ENCODE results near the gene RTN4R.
"Not testable (repeated sequence)": the region's sequence is repeated elsewhere in the genome, so short reads cannot be mapped to it uniquely, and the experiment has no call there.

The RTN4R gene

DNA sequence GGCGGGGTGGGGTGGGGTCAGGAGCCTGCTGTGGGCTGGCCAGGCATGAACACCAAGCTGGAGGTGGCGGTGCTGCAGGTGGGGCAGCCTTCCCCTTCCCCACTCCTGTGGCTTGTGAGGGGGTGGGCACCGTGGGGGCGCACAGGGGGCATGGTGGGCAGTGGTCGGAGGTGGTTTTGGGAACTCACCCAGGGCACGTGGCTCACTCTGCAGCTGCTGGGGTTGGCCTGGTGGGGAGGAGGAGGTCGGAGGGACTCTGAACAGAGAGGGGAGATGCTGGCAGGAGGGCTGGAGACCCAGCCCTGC is 35.1 kb upstream of the RTN4R start:
- 83% methylated on average over 1 of the region's 7 CpGs for WGBS (ENCODE audit: insufficient coverage)
- H3K27me3 ChIP-seq (replicated peaks in 2 of 5; ENCODE audit: control insufficient read depth in 4 of 5, insufficient read depth in 5 of 5, low read length in 4 of 5); H3K4me3 ChIP-seq (ENCODE audit: control insufficient read depth in 1 of 7, extremely low read depth in 1 of 7, insufficient read depth in 4 of 7, low read depth in 2 of 7, low read length in 6 of 7); H3K9me3 ChIP-seq (ENCODE audit: control extremely low read depth in 1 of 5, control insufficient read depth in 4 of 5, insufficient read depth in 2 of 5, low read depth in 1 of 5, low read length in 4 of 5); DNase-seq; CTCF ChIA-PET; H3K36me3 ChIP-seq (ENCODE audit: control insufficient read depth in 4 of 4, insufficient read depth in 4 of 4, low read length in 3 of 4); POLR2A ChIA-PET; H3K27ac ChIP-seq (ENCODE audit: insufficient read depth in 1 of 2, low read depth in 1 of 2, low read length in 2 of 2, poor library complexity in 1 of 2, severe bottlenecking in 2 of 2): not testable (repeated sequence)
- peaks cover 0 to 17% (median 15%) of the 10 kb centered on the region in 4 experiments for H3K4me1 ChIP-seq (ENCODE audit: control extremely low read depth in 1 of 4, control insufficient read depth in 4 of 4, insufficient read depth in 4 of 4, low read length in 3 of 4)

DNA sequence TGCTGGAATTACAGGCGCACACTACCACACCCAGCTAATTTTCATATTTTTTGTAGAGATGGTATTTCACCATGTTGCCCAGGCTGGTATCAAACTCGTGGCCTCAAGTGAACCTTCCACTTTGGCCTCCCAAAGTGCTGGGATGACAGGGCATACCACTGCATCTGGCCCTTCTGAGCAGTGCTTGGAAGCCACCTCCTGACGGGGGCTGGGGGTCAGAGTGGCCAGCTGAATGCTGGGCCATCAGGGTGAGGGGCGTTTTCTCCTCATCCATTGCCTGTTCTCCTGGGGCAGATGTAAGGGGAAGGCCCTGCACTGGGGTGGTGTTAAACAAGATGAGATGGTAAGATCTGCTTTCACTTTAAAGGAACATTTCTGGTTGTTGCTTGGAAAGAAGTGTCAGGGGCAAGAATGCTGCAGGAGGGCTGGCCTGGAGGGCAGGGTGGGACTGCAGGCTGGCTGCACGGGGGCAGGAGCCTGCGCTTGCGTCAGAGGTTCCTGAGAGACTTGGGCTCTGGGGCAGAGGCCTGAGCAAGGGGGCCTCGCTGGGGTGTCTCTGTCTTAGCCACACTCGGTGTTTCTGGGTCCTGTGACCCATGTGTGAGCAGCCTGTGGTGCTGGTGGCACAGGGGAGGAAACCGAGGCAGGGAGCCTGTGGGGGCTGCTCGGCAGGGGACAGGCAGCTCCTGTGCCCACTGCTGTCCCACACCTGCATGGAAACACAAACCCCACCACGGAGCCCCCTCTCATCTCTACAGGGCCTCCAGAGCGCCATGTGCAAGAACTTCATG is 34.5 kb upstream of the RTN4R start:
- WGBS (ENCODE audit: insufficient coverage): 92% methylated on average over 6 of the region's 13 CpGs
- DNase-seq: no peak
- ChIA-PET CTCF (no interaction called here), POLR2A (no interaction called here)
- peaks cover 0 to 17% (median 15%) of the 10 kb centered on the region in 4 experiments for H3K4me1 ChIP-seq (ENCODE audit: control extremely low read depth in 1 of 4, control insufficient read depth in 4 of 4, insufficient read depth in 4 of 4, low read length in 3 of 4)
- H3K4me3 ChIP-seq (ENCODE audit: control insufficient read depth in 1 of 7, extremely low read depth in 1 of 7, insufficient read depth in 4 of 7, low read depth in 2 of 7, low read length in 6 of 7): no peak overlapping the region
- peaks cover 0 to 4% (median 0%) of the 10 kb centered on the region in 5 experiments for H3K27me3 ChIP-seq (replicated peaks in 2 of 5; ENCODE audit: control insufficient read depth in 4 of 5, insufficient read depth in 5 of 5, low read length in 4 of 5)
- no peaks in the 10 kb centered on the region for H3K36me3 ChIP-seq (ENCODE audit: control insufficient read depth in 4 of 4, insufficient read depth in 4 of 4, low read length in 3 of 4)
- no peaks in the 10 kb centered on the region for H3K9me3 ChIP-seq (ENCODE audit: control extremely low read depth in 1 of 5, control insufficient read depth in 4 of 5, insufficient read depth in 2 of 5, low read depth in 1 of 5, low read length in 4 of 5)
- H3K27ac ChIP-seq (ENCODE audit: insufficient read depth in 1 of 2, low read depth in 1 of 2, low read length in 2 of 2, poor library complexity in 1 of 2, severe bottlenecking in 2 of 2): no peak overlapping the region

GRCh38 chr22:20299746-20300136 is 31.6 kb upstream of the RTN4R start:
- Histone ChIP-seq H3K9me3 (ENCODE audit: control extremely low read depth in 1 of 5, control insufficient read depth in 4 of 5, insufficient read depth in 2 of 5, low read depth in 1 of 5, low read length in 4 of 5) (no peaks in the 10 kb centered on the region), H3K27ac (ENCODE audit: insufficient read depth in 1 of 2, low read depth in 1 of 2, low read length in 2 of 2, poor library complexity in 1 of 2, severe bottlenecking in 2 of 2) (no peak overlapping the region), H3K27me3 (replicated peaks in 2 of 5; ENCODE audit: control insufficient read depth in 4 of 5, insufficient read depth in 5 of 5, low read length in 4 of 5) (peaks cover 0 to 12% (median 0%) of the 10 kb centered on the region in 5 experiments), H3K4me3 (ENCODE audit: control insufficient read depth in 1 of 7, extremely low read depth in 1 of 7, insufficient read depth in 4 of 7, low read depth in 2 of 7, low read length in 6 of 7) (peak overlapping the region; percentile 31 to 77 (median 66)), H3K36me3 (ENCODE audit: control insufficient read depth in 4 of 4, insufficient read depth in 4 of 4, low read length in 3 of 4) (no peaks in the 10 kb centered on the region), H3K4me1 (ENCODE audit: control extremely low read depth in 1 of 4, control insufficient read depth in 4 of 4, insufficient read depth in 4 of 4, low read length in 3 of 4) (peaks cover 0 to 14% (median 14%) of the 10 kb centered on the region in 4 experiments)
- CTCF ChIA-PET: no interaction called here
- WGBS (ENCODE audit: insufficient coverage): 0% methylated on average over 34 of the region's 52 CpGs
- DNase-seq: peak in 1 of 3 donors; percentile 24
- POLR2A ChIA-PET: no interaction called here

- DNase-seq: peak; percentile 81 to 93 (median 91)
- Histone ChIP-seq H3K27ac (ENCODE audit: insufficient read depth in 1 of 2, low read depth in 1 of 2, low read length in 2 of 2, poor library complexity in 1 of 2, severe bottlenecking in 2 of 2) (no peak overlapping the region), H3K4me1 (ENCODE audit: control extremely low read depth in 1 of 4, control insufficient read depth in 4 of 4, insufficient read depth in 4 of 4, low read length in 3 of 4) (peaks cover 0 to 14% (median 14%) of the 10 kb centered on the region in 4 experiments), H3K9me3 (ENCODE audit: control extremely low read depth in 1 of 5, control insufficient read depth in 4 of 5, insufficient read depth in 2 of 5, low read depth in 1 of 5, low read length in 4 of 5) (no peaks in the 10 kb centered on the region), H3K27me3 (replicated peaks in 2 of 5; ENCODE audit: control insufficient read depth in 4 of 5, insufficient read depth in 5 of 5, low read length in 4 of 5) (peaks cover 0 to 12% (median 0%) of the 10 kb centered on the region in 5 experiments), H3K4me3 (ENCODE audit: control insufficient read depth in 1 of 7, extremely low read depth in 1 of 7, insufficient read depth in 4 of 7, low read depth in 2 of 7, low read length in 6 of 7) (peak overlapping the region; percentile 31 to 77 (median 66)), H3K36me3 (ENCODE audit: control insufficient read depth in 4 of 4, insufficient read depth in 4 of 4, low read length in 3 of 4) (no peaks in the 10 kb centered on the region)
- CTCF ChIA-PET: no interaction called here
- WGBS (ENCODE audit: insufficient coverage): 6% methylated on average over 67 of the region's 90 CpGs
- POLR2A ChIA-PET: no interaction called here
These were observed 31.0 kb upstream of the RTN4R start for GRCh38 chr22:20298803-20299745.

- no peak for DNase-seq
- CTCF ChIA-PET: no interaction called here
- POLR2A ChIA-PET: no interaction called here
- Histone ChIP-seq H3K27me3 (replicated peaks in 2 of 5; ENCODE audit: control insufficient read depth in 4 of 5, insufficient read depth in 5 of 5, low read length in 4 of 5) (peaks cover 0 to 12% (median 0%) of the 10 kb centered on the region in 5 experiments), H3K4me1 (ENCODE audit: control extremely low read depth in 1 of 4, control insufficient read depth in 4 of 4, insufficient read depth in 4 of 4, low read length in 3 of 4) (peaks cover 0 to 14% (median 14%) of the 10 kb centered on the region in 4 experiments), H3K4me3 (ENCODE audit: control insufficient read depth in 1 of 7, extremely low read depth in 1 of 7, insufficient read depth in 4 of 7, low read depth in 2 of 7, low read length in 6 of 7) (peak overlapping the region in 2 of 7 experiments; percentile 69 to 77), H3K36me3 (ENCODE audit: control insufficient read depth in 4 of 4, insufficient read depth in 4 of 4, low read length in 3 of 4) (no peaks in the 10 kb centered on the region), H3K9me3 (ENCODE audit: control extremely low read depth in 1 of 5, control insufficient read depth in 4 of 5, insufficient read depth in 2 of 5, low read depth in 1 of 5, low read length in 4 of 5) (no peaks in the 10 kb centered on the region), H3K27ac (ENCODE audit: insufficient read depth in 1 of 2, low read depth in 1 of 2, low read length in 2 of 2, poor library complexity in 1 of 2, severe bottlenecking in 2 of 2) (no peak overlapping the region)
- WGBS (ENCODE audit: insufficient coverage): 86% methylated on average over 19 of the region's 25 CpGs
These were observed 30.1 kb upstream of the RTN4R start for GRCh38 chr22:20298110-20298802.

DNA sequence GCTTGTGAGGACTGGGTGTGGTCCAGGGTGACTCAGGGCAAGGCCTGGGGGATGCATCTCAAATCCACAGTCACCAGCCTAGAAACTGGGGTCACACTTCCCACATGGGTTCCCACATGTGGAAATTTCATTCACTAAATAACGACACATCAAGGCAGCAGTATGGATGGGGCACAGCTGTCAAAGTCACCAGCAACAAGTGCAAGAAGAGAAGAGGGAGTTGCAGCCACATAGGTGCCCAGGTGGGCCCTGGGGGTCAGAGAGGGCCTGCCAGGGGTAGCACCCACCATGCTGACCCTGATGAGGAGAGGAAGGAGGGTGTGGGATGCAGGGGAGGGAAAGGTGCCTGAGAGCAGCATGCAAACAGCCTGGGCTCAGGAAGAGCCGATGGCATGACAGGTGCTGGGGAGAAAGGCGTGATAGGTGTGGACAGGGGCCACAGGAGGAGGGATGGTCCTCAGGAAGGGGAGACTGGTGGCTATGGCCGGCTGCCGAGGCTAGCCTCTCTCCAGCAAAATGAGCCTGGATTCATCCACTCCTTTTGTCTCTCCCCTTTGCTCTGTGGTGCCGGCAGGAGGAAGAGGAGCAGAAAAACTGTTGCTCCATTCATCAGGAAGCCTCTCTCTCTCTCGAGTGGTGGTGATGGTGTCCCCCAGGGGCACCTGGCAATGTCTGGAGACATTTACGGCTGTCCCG is 29.4 kb upstream of the RTN4R start:
- Histone ChIP-seq H3K36me3 (ENCODE audit: control insufficient read depth in 4 of 4, insufficient read depth in 4 of 4, low read length in 3 of 4) (no peaks in the 10 kb centered on the region), H3K27ac (ENCODE audit: insufficient read depth in 1 of 2, low read depth in 1 of 2, low read length in 2 of 2, poor library complexity in 1 of 2, severe bottlenecking in 2 of 2) (no peak overlapping the region), H3K4me3 (ENCODE audit: control insufficient read depth in 1 of 7, extremely low read depth in 1 of 7, insufficient read depth in 4 of 7, low read depth in 2 of 7, low read length in 6 of 7) (no peak overlapping the region), H3K27me3 (replicated peaks in 2 of 5; ENCODE audit: control insufficient read depth in 4 of 5, insufficient read depth in 5 of 5, low read length in 4 of 5) (peaks cover 0 to 12% (median 0%) of the 10 kb centered on the region in 5 experiments), H3K9me3 (ENCODE audit: control extremely low read depth in 1 of 5, control insufficient read depth in 4 of 5, insufficient read depth in 2 of 5, low read depth in 1 of 5, low read length in 4 of 5) (no peaks in the 10 kb centered on the region), H3K4me1 (ENCODE audit: control extremely low read depth in 1 of 4, control insufficient read depth in 4 of 4, insufficient read depth in 4 of 4, low read length in 3 of 4) (peaks cover 0 to 14% (median 14%) of the 10 kb centered on the region in 4 experiments)
- WGBS (ENCODE audit: insufficient coverage): 90% methylated on average over 4 of the region's 9 CpGs
- POLR2A ChIA-PET: no interaction called here
- no peak for DNase-seq
- CTCF ChIA-PET: no interaction called here
